Measurements from ENCODE around the gene ANKRD1.
A peak's percentile ranks its signal among the peaks of the same experiment; 100 is the strongest.
"Not testable (repeated sequence)": the region's sequence is repeated elsewhere in the genome, so short reads cannot be mapped to it uniquely, and the experiment has no call there.

ANKRD1 gene

GRCh38 chr10:90958781-90959180 is 37.9 kb upstream of the ANKRD1 start:
- Histone ChIP-seq H3K9me3 (replicated peaks; ENCODE audit: low read length) (no peaks in the 10 kb centered on the region), H3K27me3 (ENCODE audit: control insufficient read depth, insufficient read depth, low read length) (no peaks in the 10 kb centered on the region), H3K9ac (ENCODE audit: low read depth, low read length) (no peak overlapping the region), H3K4me3 (ENCODE audit: low read length) (no peak overlapping the region), H3K4me1 (ENCODE audit: control insufficient read depth, insufficient read depth, low read length) (peaks cover 46% of the 10 kb centered on the region), H3K4me2 (ENCODE audit: low read length) (no peak overlapping the region), H3K36me3 (ENCODE audit: insufficient read depth, low read length) (no peaks in the 10 kb centered on the region)

- Histone ChIP-seq H3K4me2 (ENCODE audit: low read length) (no peak overlapping the region), H3K9me3 (replicated peaks; ENCODE audit: low read length) (no peaks in the 10 kb centered on the region), H3K4me1 (ENCODE audit: control insufficient read depth, insufficient read depth, low read length) (peaks cover 7% of the 10 kb centered on the region), H3K4me3 (ENCODE audit: low read length) (no peak overlapping the region), H3K9ac (ENCODE audit: low read depth, low read length) (no peak overlapping the region), H3K27me3 (ENCODE audit: control insufficient read depth, insufficient read depth, low read length) (no peaks in the 10 kb centered on the region), H3K36me3 (ENCODE audit: insufficient read depth, low read length) (no peaks in the 10 kb centered on the region)
Measured at GRCh38 chr10:90947030-90947960, 26.4 kb upstream of the ANKRD1 start.

GRCh38 chr10:90945491-90946070 is 24.7 kb upstream of the ANKRD1 start:
- Histone ChIP-seq H3K9ac (ENCODE audit: low read depth, low read length) (no peak overlapping the region), H3K4me1 (ENCODE audit: control insufficient read depth, insufficient read depth, low read length) (peaks cover 7% of the 10 kb centered on the region), H3K9me3 (replicated peaks; ENCODE audit: low read length) (no peaks in the 10 kb centered on the region), H3K4me2 (ENCODE audit: low read length) (no peak overlapping the region), H3K27me3 (ENCODE audit: control insufficient read depth, insufficient read depth, low read length) (no peaks in the 10 kb centered on the region), H3K4me3 (ENCODE audit: low read length) (no peak overlapping the region), H3K36me3 (ENCODE audit: insufficient read depth, low read length) (no peaks in the 10 kb centered on the region)

- H3K4me2 ChIP-seq (ENCODE audit: low read length), result no peak overlapping the region
- no peak overlapping the region for H3K4me3 ChIP-seq (ENCODE audit: low read length)
- H3K27me3 ChIP-seq (ENCODE audit: control insufficient read depth, insufficient read depth, low read length), result no peaks in the 10 kb centered on the region
- no peaks in the 10 kb centered on the region for H3K9me3 ChIP-seq (replicated peaks; ENCODE audit: low read length)
- peaks cover 7% of the 10 kb centered on the region for H3K4me1 ChIP-seq (ENCODE audit: control insufficient read depth, insufficient read depth, low read length)
- H3K9ac ChIP-seq (ENCODE audit: low read depth, low read length), result no peak overlapping the region
- H3K36me3 ChIP-seq (ENCODE audit: insufficient read depth, low read length), result no peaks in the 10 kb centered on the region
Measured at GRCh38 chr10:90944749-90945148, 23.9 kb upstream of the ANKRD1 start.

- not testable (repeated sequence) for H3K4me2 ChIP-seq (ENCODE audit: low read length); H3K4me3 ChIP-seq (ENCODE audit: low read length); H3K9me3 ChIP-seq (replicated peaks; ENCODE audit: low read length); H3K36me3 ChIP-seq (ENCODE audit: insufficient read depth, low read length); H3K27me3 ChIP-seq (ENCODE audit: control insufficient read depth, insufficient read depth, low read length); H3K4me1 ChIP-seq (ENCODE audit: control insufficient read depth, insufficient read depth, low read length); H3K9ac ChIP-seq (ENCODE audit: low read depth, low read length)
Measured at GRCh38 chr10:90942980-90943379, 22.1 kb upstream of the ANKRD1 start.

- Histone ChIP-seq H3K36me3 (ENCODE audit: insufficient read depth, low read length) (no peaks in the 10 kb centered on the region), H3K4me3 (ENCODE audit: low read length) (no peak overlapping the region), H3K4me1 (ENCODE audit: control insufficient read depth, insufficient read depth, low read length) (peaks cover 21% of the 10 kb centered on the region), H3K4me2 (ENCODE audit: low read length) (no peak overlapping the region), H3K9me3 (replicated peaks; ENCODE audit: low read length) (no peaks in the 10 kb centered on the region), H3K9ac (ENCODE audit: low read depth, low read length) (no peak overlapping the region), H3K27me3 (ENCODE audit: control insufficient read depth, insufficient read depth, low read length) (no peaks in the 10 kb centered on the region)
Measured at GRCh38 chr10:90939648-90940047, 18.8 kb upstream of the ANKRD1 start.

- Histone ChIP-seq H3K9me3 (replicated peaks; ENCODE audit: low read length) (no peaks in the 10 kb centered on the region), H3K9ac (ENCODE audit: low read depth, low read length) (no peak overlapping the region), H3K27me3 (ENCODE audit: control insufficient read depth, insufficient read depth, low read length) (no peaks in the 10 kb centered on the region), H3K36me3 (ENCODE audit: insufficient read depth, low read length) (no peaks in the 10 kb centered on the region), H3K4me1 (ENCODE audit: control insufficient read depth, insufficient read depth, low read length) (peaks cover 21% of the 10 kb centered on the region), H3K4me2 (ENCODE audit: low read length) (no peak overlapping the region), H3K4me3 (ENCODE audit: low read length) (no peak overlapping the region)
Measured at GRCh38 chr10:90939116-90939515, 18.2 kb upstream of the ANKRD1 start.

GRCh38 chr10:90937645-90938258 is 16.9 kb upstream of the ANKRD1 start:
- Histone ChIP-seq H3K9ac (ENCODE audit: low read depth, low read length) (no peak overlapping the region), H3K27me3 (ENCODE audit: control insufficient read depth, insufficient read depth, low read length) (no peaks in the 10 kb centered on the region), H3K4me2 (ENCODE audit: low read length) (no peak overlapping the region), H3K4me3 (ENCODE audit: low read length) (no peak overlapping the region), H3K36me3 (ENCODE audit: insufficient read depth, low read length) (no peaks in the 10 kb centered on the region), H3K9me3 (replicated peaks; ENCODE audit: low read length) (no peaks in the 10 kb centered on the region), H3K4me1 (ENCODE audit: control insufficient read depth, insufficient read depth, low read length) (peaks cover 21% of the 10 kb centered on the region)

- Histone ChIP-seq H3K9me3 (replicated peaks; ENCODE audit: low read length) (no peaks in the 10 kb centered on the region), H3K4me2 (ENCODE audit: low read length) (no peak overlapping the region), H3K9ac (ENCODE audit: low read depth, low read length) (peak overlapping the region; percentile 46), H3K27me3 (ENCODE audit: control insufficient read depth, insufficient read depth, low read length) (no peaks in the 10 kb centered on the region), H3K36me3 (ENCODE audit: insufficient read depth, low read length) (no peaks in the 10 kb centered on the region), H3K4me3 (ENCODE audit: low read length) (no peak overlapping the region), H3K4me1 (ENCODE audit: control insufficient read depth, insufficient read depth, low read length) (peaks cover 33% of the 10 kb centered on the region)
Measured at GRCh38 chr10:90936276-90936659, 15.4 kb upstream of the ANKRD1 start.

- Histone ChIP-seq H3K9ac (ENCODE audit: low read depth, low read length) (peak overlapping the region; percentile 46), H3K4me3 (ENCODE audit: low read length) (no peak overlapping the region), H3K4me1 (ENCODE audit: control insufficient read depth, insufficient read depth, low read length) (peaks cover 39% of the 10 kb centered on the region), H3K4me2 (ENCODE audit: low read length) (peak overlapping the region; percentile 24), H3K9me3 (replicated peaks; ENCODE audit: low read length) (no peaks in the 10 kb centered on the region), H3K36me3 (ENCODE audit: insufficient read depth, low read length) (no peaks in the 10 kb centered on the region), H3K27me3 (ENCODE audit: control insufficient read depth, insufficient read depth, low read length) (no peaks in the 10 kb centered on the region)
Measured at GRCh38 chr10:90935581-90936275, 14.8 kb upstream of the ANKRD1 start.

All from skeletal muscle satellite cell (primary cell).